GM23338 (cell line): ENCODE data around the gene TTLL9.
A peak's percentile ranks its signal among the peaks of the same experiment; 100 is the strongest.

Source experiments
- EZH2 ChIP-seq: fragments of 200-600 bp; sonication (generic); IDR thresholded peaks from one replicate; pipeline ENCODE4 v1.8.0; 2017; ENCODE audit warnings: antibody characterized with exemption, mild to moderate bottlenecking, low read depth; ENCODE audit not compliant: unreplicated experiment
- TF ChIP-seq, protein P1 (sequence below), 2 experiments: fragments of 200-600 bp in 1 of 2; sonication (generic) in 1 of 2; conservative IDR thresholded peaks; 2 replicates each; pipeline versions ENCODE4 v1.5.1 to v1.6.1; 2016 to 2017; ENCODE audit warnings: antibody characterized with exemption in 2 of 2, low read depth in 2 of 2, mild to moderate bottlenecking in 2 of 2, moderate library complexity in 1 of 2

DNA sequence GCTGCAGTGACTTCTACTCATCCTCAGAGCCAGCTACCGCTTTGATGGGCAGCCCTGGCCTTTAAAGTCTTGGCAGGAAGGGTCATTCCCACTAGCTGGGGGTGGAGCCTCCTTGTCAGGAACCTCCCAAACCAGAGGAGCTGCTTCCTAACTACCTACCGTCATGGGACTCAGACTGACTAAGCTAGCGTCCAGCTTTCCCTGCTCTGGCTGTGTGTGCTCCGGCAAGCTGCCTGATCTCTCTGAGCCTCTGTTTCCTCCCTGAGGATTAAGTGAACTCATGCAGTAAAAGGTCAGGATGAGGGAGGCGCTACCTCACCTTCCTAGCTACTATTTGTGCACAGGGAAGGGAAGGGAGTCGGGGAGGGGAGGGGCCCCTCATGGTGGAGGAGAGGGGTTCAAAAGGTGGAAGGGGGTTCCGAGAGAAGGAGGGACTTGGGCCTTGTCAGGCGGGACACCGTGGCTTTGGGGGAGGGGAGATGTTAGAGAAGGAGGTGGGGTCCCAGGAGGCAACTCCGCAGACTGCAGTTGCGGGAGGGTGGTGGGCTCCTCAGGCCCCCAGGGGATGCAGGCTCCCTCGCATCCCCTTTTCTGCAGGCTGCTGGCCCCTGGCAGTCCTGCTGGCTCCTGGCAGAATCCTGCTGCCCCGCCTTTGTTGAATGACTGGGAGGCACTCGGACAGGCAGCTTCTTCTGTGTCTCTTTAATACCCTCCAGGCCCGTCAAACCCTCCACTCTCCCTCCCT is 9.9 kb upstream of the TTLL9 start:
- TF ChIP-seq EZH2: no peak
- TF ChIP-seq, protein P1, sequence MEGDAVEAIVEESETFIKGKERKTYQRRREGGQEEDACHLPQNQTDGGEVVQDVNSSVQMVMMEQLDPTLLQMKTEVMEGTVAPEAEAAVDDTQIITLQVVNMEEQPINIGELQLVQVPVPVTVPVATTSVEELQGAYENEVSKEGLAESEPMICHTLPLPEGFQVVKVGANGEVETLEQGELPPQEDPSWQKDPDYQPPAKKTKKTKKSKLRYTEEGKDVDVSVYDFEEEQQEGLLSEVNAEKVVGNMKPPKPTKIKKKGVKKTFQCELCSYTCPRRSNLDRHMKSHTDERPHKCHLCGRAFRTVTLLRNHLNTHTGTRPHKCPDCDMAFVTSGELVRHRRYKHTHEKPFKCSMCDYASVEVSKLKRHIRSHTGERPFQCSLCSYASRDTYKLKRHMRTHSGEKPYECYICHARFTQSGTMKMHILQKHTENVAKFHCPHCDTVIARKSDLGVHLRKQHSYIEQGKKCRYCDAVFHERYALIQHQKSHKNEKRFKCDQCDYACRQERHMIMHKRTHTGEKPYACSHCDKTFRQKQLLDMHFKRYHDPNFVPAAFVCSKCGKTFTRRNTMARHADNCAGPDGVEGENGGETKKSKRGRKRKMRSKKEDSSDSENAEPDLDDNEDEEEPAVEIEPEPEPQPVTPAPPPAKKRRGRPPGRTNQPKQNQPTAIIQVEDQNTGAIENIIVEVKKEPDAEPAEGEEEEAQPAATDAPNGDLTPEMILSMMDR (conservative IDR thresholded peaks at IDR 0.05; ENCODE audit: low read depth in 2 of 2): peak in 1 of 2 experiments; percentile 35; a peak in 2 of 4 replicates
